Gastroesophageal sphincter (tissue), 3 donors: ENCODE measurements around the gene PRKG1.

Experiments
- CTCF ChIP-seq, 4 experiments: fragments of 200-600 bp in 2 of 4; fragments of 450-650 bp in 2 of 4; sonication (generic) in 1 of 4; IDR thresholded peaks; one replicate each; pipeline ENCODE4 v1.5.1; 2017 to 2019; ENCODE audit warnings: antibody characterized with exemption in 4 of 4, mild to moderate bottlenecking in 2 of 4, moderate library complexity in 2 of 4
- POLR2A ChIP-seq, 2 donors: fragments of 450-650 bp; IDR thresholded peaks; one replicate each; pipeline ENCODE4 v1.6.1; 2017; ENCODE audit warnings: antibody characterized with exemption in 2 of 2, mild to moderate bottlenecking in 2 of 2, moderate library complexity in 1 of 2

GRCh38 chr10:51624013-51624412 is 549.7 kb downstream of the PRKG1 start:
- TF ChIP-seq POLR2A (IDR thresholded peaks at IDR 0.05) (no peak), CTCF (IDR thresholded peaks at IDR 0.05) (no peak)
